Activated CD4-positive, alpha-beta memory T cell treated with anti-CD3 and anti-CD28 coated beads for 36 hours (primary cell): ENCODE measurements around the gene TMEM130. TPM values are rescaled to one million over a fixed set of nuclear protein-coding genes. Genes with fewer than 3 reads are reported as not detected.

Experiments used
- CTCF ChIA-PET: fragments of 350-600 bp; sonication (Branson Sonifier 250); formaldehyde crosslinking; loops from one replicate; lab custom pipeline; 2021; ENCODE audit warnings: antibody characterized with exemption, inconsistent platforms; lab: Charles Lee
- POLR2A ChIA-PET: fragments of 350-600 bp; sonication (Branson Sonifier 250); formaldehyde crosslinking; loops from one replicate; lab custom pipeline; 2021; ENCODE audit warnings: antibody characterized with exemption; lab: Charles Lee
- DNase-seq: peaks from one replicate; pipeline ENCODE4 v3.0.0-alpha.2; 2020
- H3K27ac Mint-ChIP-seq: one replicate; pipeline ENCODE4 v1.8.0; 2021; ENCODE audit warnings: mixed read lengths
- H3K27me3 Mint-ChIP-seq: one replicate; pipeline ENCODE4 v1.8.0; 2021; ENCODE audit warnings: mixed read lengths
- H3K36me3 Mint-ChIP-seq: one replicate; pipeline ENCODE4 v1.8.0; 2021; ENCODE audit warnings: mixed read lengths
- H3K4me1 Mint-ChIP-seq: one replicate; pipeline ENCODE4 v1.8.0; 2021; ENCODE audit warnings: low read depth, mixed read lengths
- H3K4me3 Mint-ChIP-seq: one replicate; pipeline ENCODE4 v1.8.0; 2021; ENCODE audit warnings: mild to moderate bottlenecking, mixed read lengths
- H3K9me3 Mint-ChIP-seq: one replicate; pipeline ENCODE4 v1.8.0; 2021; ENCODE audit warnings: mixed read lengths
- intact Hi-C: fragments of 100-400 bp; cut with micrococcal nuclease; formaldehyde crosslinking; loops from one replicate; pipeline ENCODE4 v1.15.1; 2023
- microRNA-seq: library from miRNA; unstranded; fragments of <30 nt; microRNA quantifications from one replicate; pipeline ENCODE4 v1.2.0, GENCODE V29; 2022; ENCODE audit warnings: borderline number of aligned reads, borderline microRNAs expressed, borderline replicate concordance
- total RNA-seq, 2 experiments: library from RNA; stranded (reverse); gene quantifications; one replicate each; pipeline ENCODE4 v1.2.3, GENCODE V29; 2021

Gene TMEM130
- total RNA-seq, 2 experiments from 2014 or later = not detected

DNA sequence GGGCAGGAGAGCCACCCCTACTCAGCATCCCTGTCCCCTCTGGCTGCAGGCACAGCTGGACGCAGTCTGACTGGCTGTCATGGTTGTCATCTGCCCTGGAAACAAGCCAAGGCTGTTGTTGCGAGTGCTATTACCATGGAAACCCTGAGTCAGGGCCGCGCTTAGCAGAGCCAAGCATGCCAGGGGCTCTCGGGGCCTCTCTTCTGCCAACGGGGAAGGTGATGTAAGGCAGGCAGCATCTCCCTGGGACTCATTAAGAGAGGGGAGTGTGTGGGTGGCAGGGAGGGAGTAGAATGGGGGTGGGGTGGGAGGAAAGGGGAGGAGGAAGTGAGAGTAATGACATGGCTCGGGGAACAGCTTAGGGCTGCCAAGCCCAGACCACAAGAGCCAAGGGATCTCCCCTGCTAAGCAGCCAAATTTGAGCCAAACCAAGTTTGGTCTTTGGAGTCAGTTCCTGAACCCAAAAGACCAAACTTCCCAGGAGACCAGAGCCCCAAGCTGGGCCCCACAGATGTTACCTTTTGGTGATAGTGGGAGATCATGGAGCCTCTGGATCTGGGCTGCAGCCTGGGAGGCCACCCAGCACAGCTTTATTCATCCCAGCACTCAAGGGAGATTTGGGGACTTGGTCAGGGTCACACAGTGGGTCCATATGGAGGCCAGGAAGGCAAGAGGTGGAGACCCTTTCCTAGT is 67.6 kb downstream of the TMEM130 start:
- peak; percentile 57 for DNase-seq
- H3K27me3 Mint-ChIP-seq = peaks cover 2% of the 10 kb centered on the region
- H3K4me1 Mint-ChIP-seq = no peaks in the 10 kb centered on the region
- no peaks in the 10 kb centered on the region for H3K36me3 Mint-ChIP-seq
- intact Hi-C loops = no loop called here
- ChIA-PET POLR2A (no interaction called here), CTCF (no interaction called here)
- peaks cover 19% of the 10 kb centered on the region for H3K9me3 Mint-ChIP-seq
- no peak overlapping the region for H3K27ac Mint-ChIP-seq
- no peak overlapping the region for H3K4me3 Mint-ChIP-seq

DNA sequence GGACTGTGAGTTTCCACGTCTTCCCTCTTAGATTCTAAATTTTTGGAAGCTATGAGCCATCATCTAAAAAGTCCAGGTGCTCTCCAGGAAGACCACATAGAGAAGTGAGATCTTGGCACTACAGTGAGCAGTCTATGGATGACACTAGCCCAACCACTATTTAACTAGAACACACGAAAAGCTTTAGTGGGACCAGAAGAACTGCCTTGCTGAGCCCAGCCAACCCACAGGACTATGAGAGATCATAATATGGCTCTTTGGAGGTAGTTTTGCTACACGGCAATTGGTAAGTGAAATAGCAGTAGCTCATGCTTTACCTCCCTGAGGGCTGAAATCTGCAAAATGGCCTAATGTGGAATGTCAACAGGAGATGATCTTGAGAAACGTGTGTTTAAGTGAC is 68.8 kb downstream of the TMEM130 start:
- ChIA-PET CTCF (no interaction called here), POLR2A (no interaction called here)
- DNase-seq = no peak
- intact Hi-C loops = no loop called here
- Mint-ChIP-seq H3K9me3 (peaks cover 19% of the 10 kb centered on the region), H3K27me3 (no peaks in the 10 kb centered on the region), H3K4me1 (peaks cover 1% of the 10 kb centered on the region), H3K36me3 (no peaks in the 10 kb centered on the region), H3K27ac (no peak overlapping the region), H3K4me3 (no peak overlapping the region)

DNA sequence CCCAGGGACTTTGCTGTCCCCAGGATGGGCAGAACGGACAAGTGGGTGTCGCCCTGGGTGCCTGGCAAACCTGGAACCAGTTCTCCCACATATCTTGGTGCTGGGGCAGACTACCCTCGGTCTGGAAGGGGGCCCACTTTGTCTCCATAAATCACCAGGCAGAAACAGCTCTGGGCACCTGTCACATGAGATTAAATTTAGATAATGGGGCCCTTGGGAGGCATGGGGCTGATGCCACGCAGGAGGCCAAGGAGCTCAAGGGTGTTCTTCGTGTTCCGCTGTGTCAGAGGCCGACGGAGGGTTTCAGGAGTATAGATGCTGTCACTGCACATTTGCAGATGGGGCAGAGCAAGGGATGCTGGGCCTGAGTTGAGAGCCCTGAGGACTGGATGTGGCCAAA is 72.7 kb downstream of the TMEM130 start:
- Mint-ChIP-seq H3K4me3 (no peak overlapping the region), H3K4me1 (peaks cover 3% of the 10 kb centered on the region), H3K27ac (no peak overlapping the region), H3K9me3 (peaks cover 19% of the 10 kb centered on the region), H3K27me3 (peaks cover 3% of the 10 kb centered on the region), H3K36me3 (no peaks in the 10 kb centered on the region)
- DNase-seq = no peak
- intact Hi-C loops = no loop called here
- POLR2A ChIA-PET = no interaction called here
- CTCF ChIA-PET = no interaction called here

Small RNAs within 50 kb of the gene (microRNA-seq; reads per million reads assigned to microRNA genes)
- 7.9 reads per million, percentile 29 among the genes with 10 or more reads in this experiment for gene MIR3609

Other genes starting within 250 kb of the TMEM130 start
- 10 to 100 TPM; 44.3 to 48.7 TPM for gene TRRAP, start 8.5 kb upstream of the TMEM130 start, total RNA-seq